Uterus (tissue), 4 donors: Measurements from ENCODE around the gene EFCAB12. TPM values are rescaled to one million over a fixed set of nuclear protein-coding genes. Genes with fewer than 3 reads are reported as not detected.
"Not testable (repeated sequence)": the region's sequence is repeated elsewhere in the genome, so short reads cannot be mapped to it uniquely, and the experiment has no call there.

ENCODE experiments used
- DNase-seq, 2 donors: peaks; one replicate each; pipeline ENCODE4 v3.0.0-alpha.2; 2019 to 2020
- H3K27ac ChIP-seq, 2 donors: fragments of 200-600 bp; sonication (generic); 1 replicate in 1 of 2; 2 replicates in 1 of 2; pipeline ENCODE4 v1.5.1; 2016 to 2018
- H3K27me3 ChIP-seq, 2 donors: fragments of 200-600 bp; sonication (generic); one replicate each; pipeline ENCODE4 v1.5.1; 2018 to 2019; ENCODE audit warnings: control low read depth in 1 of 2
- H3K36me3 ChIP-seq, 2 donors: fragments of 200-600 bp; sonication (generic); one replicate each; pipeline ENCODE4 v1.5.1; 2019; ENCODE audit warnings: control low read depth in 1 of 2
- H3K4me1 ChIP-seq, 2 donors: fragments of 200-600 bp; sonication (generic); one replicate each; pipeline ENCODE4 v1.5.1; 2018 to 2019; ENCODE audit warnings: control low read depth in 1 of 2
- H3K4me3 ChIP-seq, 2 donors: fragments of 200-600 bp; sonication (generic); 1 replicate in 1 of 2; 2 replicates in 1 of 2; pipeline ENCODE4 v1.5.1; 2018 to 2019; ENCODE audit warnings: mild to moderate bottlenecking in 1 of 2
- H3K9me3 ChIP-seq, 2 donors: fragments of 200-600 bp; sonication (generic); one replicate each; pipeline ENCODE4 v1.5.1; 2019; ENCODE audit warnings: control low read depth in 1 of 2
- CTCF ChIP-seq, 4 experiments: fragments of 200-600 bp in 2 of 4; fragments of 450-650 bp in 2 of 4; sonication (generic) in 2 of 4; IDR thresholded peaks; one replicate each; pipeline ENCODE4 v1.5.1; 2016 to 2019; ENCODE audit warnings: antibody characterized with exemption in 4 of 4, mild to moderate bottlenecking in 2 of 4, moderate library complexity in 1 of 4
- POLR2A ChIP-seq, 2 donors: fragments of 450-650 bp; IDR thresholded peaks; one replicate each; pipeline ENCODE4 v1.6.1; 2016; ENCODE audit warnings: antibody characterized with exemption in 2 of 2, mild to moderate bottlenecking in 1 of 2, moderate library complexity in 1 of 2
- intact Hi-C: fragments of 100-400 bp; cut with DNase I; formaldehyde crosslinking; loops from one replicate; pipeline ENCODE4 v1.15.1; 2023; ENCODE audit warnings: low total_unique reads
- total RNA-seq, 4 donors: library from RNA; depleted of rRNA in 3 of 4; stranded (reverse); fragments of >200 nt in 3 of 4; gene quantifications; one replicate each; pipeline versions ENCODE4 v1.1.0 to v1.2.4, GENCODE V29; 2014 to 2023
- donor health status: DM: yes; HTN: yes; CAD: no.

Gene EFCAB12
- total RNA-seq, 4 donors from 2014 or later = under 0.01 to 0.76 (median 0.41) TPM; not detected in 1

GRCh38 chr3:129393271-129393670 lies 35.2 kb downstream of the EFCAB12 start:
- TF ChIP-seq POLR2A (IDR thresholded peaks at IDR 0.05) (no peak), CTCF (IDR thresholded peaks at IDR 0.05) (no peak)
- H3K9me3 ChIP-seq = no peaks in the 10 kb centered on the region
- intact Hi-C loops = no loop called here
- H3K27me3 ChIP-seq = no peaks in the 10 kb centered on the region
- DNase-seq = no peak
- H3K4me1 ChIP-seq = no peaks in the 10 kb centered on the region
- no peak overlapping the region for H3K4me3 ChIP-seq
- no peak overlapping the region for H3K27ac ChIP-seq
- H3K36me3 ChIP-seq = no peaks in the 10 kb centered on the region

- H3K36me3 ChIP-seq, H3K4me3 ChIP-seq, H3K9me3 ChIP-seq, H3K4me1 ChIP-seq, intact Hi-C loops, H3K27me3 ChIP-seq, DNase-seq, H3K27ac ChIP-seq: not testable (repeated sequence)
Measured at GRCh38 chr3:129392106-129392887, 36.1 kb downstream of the EFCAB12 start.

GRCh38 chr3:129391583-129391982 lies 36.9 kb downstream of the EFCAB12 start:
- intact Hi-C loops, H3K36me3 ChIP-seq, H3K4me3 ChIP-seq, H3K27me3 ChIP-seq, H3K4me1 ChIP-seq, H3K27ac ChIP-seq, DNase-seq, H3K9me3 ChIP-seq: not testable (repeated sequence)

- Histone ChIP-seq H3K4me1 (no peaks in the 10 kb centered on the region), H3K27ac (peak overlapping the region; percentile 74), H3K9me3 (no peaks in the 10 kb centered on the region), H3K36me3 (no peaks in the 10 kb centered on the region), H3K4me3 (no peak overlapping the region), H3K27me3 (no peaks in the 10 kb centered on the region)
- intact Hi-C loops = no loop called here
- no peak for TF ChIP-seq CTCF (IDR thresholded peaks at IDR 0.05)
- TF ChIP-seq POLR2A (IDR thresholded peaks at IDR 0.05) = no peak
- DNase-seq = no peak
Measured at GRCh38 chr3:129389572-129389937, 38.9 kb downstream of the EFCAB12 start.

- DNase-seq, H3K27me3 ChIP-seq, H3K4me3 ChIP-seq, intact Hi-C loops, H3K36me3 ChIP-seq, H3K9me3 ChIP-seq, H3K4me1 ChIP-seq: not testable (repeated sequence)
- peak overlapping the region; percentile 74 for H3K27ac ChIP-seq
Measured at GRCh38 chr3:129388791-129389571, 39.5 kb downstream of the EFCAB12 start.

GRCh38 chr3:129387487-129387886 lies 40.9 kb downstream of the EFCAB12 start:
- Histone ChIP-seq H3K4me1 (no peaks in the 10 kb centered on the region), H3K4me3 (no peak overlapping the region), H3K27ac (peak overlapping the region; percentile 74), H3K36me3 (no peaks in the 10 kb centered on the region), H3K9me3 (no peaks in the 10 kb centered on the region), H3K27me3 (no peaks in the 10 kb centered on the region)
- TF ChIP-seq POLR2A (IDR thresholded peaks at IDR 0.05) (no peak), CTCF (IDR thresholded peaks at IDR 0.05) (no peak)
- intact Hi-C loops = no loop called here
- no peak for DNase-seq
